Germinal center (tissue), 1 donor: ENCODE data around the gene PTPRD.

Experiments used
- DNase-seq: peaks from one replicate; pipeline ENCODE4 v3.0.0; 2012; ENCODE audit warnings: mixed read lengths, low spot score

Gene PTPRD

GRCh38 chr9:8436786-8437185 lies 2176.0 kb downstream of the PTPRD start:
- DNase-seq: no peak

- no peak for DNase-seq
Observed at GRCh38 chr9:8434621-8435020, 2178.2 kb downstream of the PTPRD start.

- DNase-seq: no peak
Observed at GRCh38 chr9:8432224-8432623, 2180.6 kb downstream of the PTPRD start.

GRCh38 chr9:8431505-8431904 lies 2181.3 kb downstream of the PTPRD start:
- no peak for DNase-seq

- no peak for DNase-seq
Observed at GRCh38 chr9:8430945-8431344, 2181.9 kb downstream of the PTPRD start.

- DNase-seq: no peak
Observed at GRCh38 chr9:8429768-8430167, 2183.0 kb downstream of the PTPRD start.

- no peak for DNase-seq
Observed at GRCh38 chr9:8429157-8429556, 2183.6 kb downstream of the PTPRD start.

GRCh38 chr9:8428389-8428788 lies 2184.4 kb downstream of the PTPRD start:
- DNase-seq: no peak

- no peak for DNase-seq
Observed at GRCh38 chr9:8424786-8425410, 2187.9 kb downstream of the PTPRD start.

- DNase-seq: no peak
Observed at GRCh38 chr9:8420416-8420815, 2192.4 kb downstream of the PTPRD start.

- no peak for DNase-seq
Observed at GRCh38 chr9:8419596-8420275, 2193.1 kb downstream of the PTPRD start.

- DNase-seq: no peak
Observed at GRCh38 chr9:8417341-8417740, 2195.5 kb downstream of the PTPRD start.

- DNase-seq: no peak
Observed at GRCh38 chr9:8412327-8412726, 2200.5 kb downstream of the PTPRD start.

GRCh38 chr9:8408575-8409190 lies 2204.1 kb downstream of the PTPRD start:
- no peak for DNase-seq

GRCh38 chr9:8401961-8402705 lies 2210.7 kb downstream of the PTPRD start:
- no peak for DNase-seq

GRCh38 chr9:8400378-8400777 lies 2212.4 kb downstream of the PTPRD start:
- no peak for DNase-seq

GRCh38 chr9:8395022-8395421 lies 2217.8 kb downstream of the PTPRD start:
- no peak for DNase-seq

- no peak for DNase-seq
Observed at GRCh38 chr9:8394341-8394740, 2218.5 kb downstream of the PTPRD start.

GRCh38 chr9:8392866-8393265 lies 2219.9 kb downstream of the PTPRD start:
- DNase-seq: no peak

- no peak for DNase-seq
Observed at GRCh38 chr9:8391566-8391965, 2221.2 kb downstream of the PTPRD start.

- no peak for DNase-seq
Observed at GRCh38 chr9:8391132-8391531, 2221.7 kb downstream of the PTPRD start.

GRCh38 chr9:8390571-8390970 lies 2222.2 kb downstream of the PTPRD start:
- no peak for DNase-seq

GRCh38 chr9:8389531-8389930 lies 2223.3 kb downstream of the PTPRD start:
- no peak for DNase-seq
